Gastrocnemius medialis (tissue), 4 donors: ENCODE measurements around the gene NFRKB. TPM values are rescaled to one million over a fixed set of nuclear protein-coding genes. Genes with fewer than 3 reads are reported as not detected.
"Not testable (repeated sequence)": the region's sequence is repeated elsewhere in the genome, so short reads cannot be mapped to it uniquely, and the experiment has no call there.

ENCODE experiments used
- ATAC-seq, 2 donors: fragments of 150-250 bp; one replicate each; pipeline ENCODE4 v1.9.1; 2016
- DNase-seq, 2 donors: peaks; one replicate each; pipeline ENCODE4 v3.0.0-alpha.2; 2019
- H3K27ac ChIP-seq, 4 donors: fragments of 200-600 bp; sonication (generic); 1 replicate in 1 of 4; 2 replicates in 3 of 4; pipeline ENCODE4 v1.5.1; 2016 to 2018; ENCODE audit warnings: mild to moderate bottlenecking in 2 of 4, moderate library complexity in 1 of 4
- H3K27me3 ChIP-seq, 3 donors: fragments of 200-600 bp; sonication (generic) in 2 of 3; 1 replicate in 1 of 3; 2 replicates in 2 of 3; pipeline versions ENCODE4 v1.5.1 to v1.6.0; 2016 to 2019; ENCODE audit warnings: mild to moderate bottlenecking in 1 of 3, moderate library complexity in 1 of 3
- H3K36me3 ChIP-seq, 2 donors: fragments of 200-600 bp; sonication (generic) in 1 of 2; one replicate each; pipeline ENCODE4 v1.5.1; 2017 to 2018
- H3K4me1 ChIP-seq, 2 donors: fragments of 200-600 bp; sonication (generic) in 1 of 2; one replicate each; pipeline ENCODE4 v1.5.1; 2016 to 2017; ENCODE audit warnings: mild to moderate bottlenecking in 2 of 2
- H3K4me3 ChIP-seq, 4 donors: fragments of 200-600 bp; sonication (generic) in 3 of 4; 1 replicate in 1 of 4; 2 replicates in 3 of 4; pipeline ENCODE4 v1.5.1; 2016 to 2019; ENCODE audit warnings: mild to moderate bottlenecking in 2 of 4
- H3K9me3 ChIP-seq, 3 donors: fragments of 200-600 bp; sonication (generic) in 2 of 3; 1 replicate in 1 of 3; 2 replicates in 2 of 3; pipeline ENCODE4 v1.5.1; 2016 to 2019
- CTCF ChIP-seq, 5 experiments: fragments of 450-650 bp in 3 of 5; fragments of 200-600 bp in 2 of 5; sonication (generic) in 2 of 5; IDR thresholded peaks in 4 of 5; conservative IDR thresholded peaks in 1 of 5; 1 replicate in 4 of 5; 2 replicates in 1 of 5; pipeline ENCODE4 v1.5.1; 2016 to 2019; ENCODE audit warnings: antibody characterized with exemption in 5 of 5, mild to moderate bottlenecking in 3 of 5, moderate library complexity in 3 of 5
- POLR2A ChIP-seq, 2 donors: fragments of 450-650 bp; IDR thresholded peaks; one replicate each; pipeline ENCODE4 v1.6.1; 2017; ENCODE audit warnings: antibody characterized with exemption in 2 of 2, mild to moderate bottlenecking in 2 of 2, moderate library complexity in 2 of 2
- in situ Hi-C, 4 donors: fragments of 200-750 bp; cut with MboI; loops; one replicate each; pipeline versions ENCODE4 v1.15.0 to v1.8.0; 2017; ENCODE audit warnings: low sequenced_read_pairs in 4 of 4
- intact Hi-C: fragments of 100-400 bp; cut with DNase I; formaldehyde crosslinking; loops from one replicate; pipeline ENCODE4 v1.15.1; 2023; ENCODE audit warnings: low total_unique reads
- total RNA-seq, 4 donors: library from RNA; depleted of rRNA; stranded (reverse); fragments of >200 nt; gene quantifications; one replicate each; pipeline versions ENCODE4 v1.1.0 to v1.2.3, GENCODE V29; 2016

Gene NFRKB
- total RNA-seq, 4 donors from 2014 or later: 22.5 to 34.3 (median 23.4) TPM

GRCh38 chr11:129881570-129882170 is 13.7 kb downstream of the NFRKB start:
- no peaks in the 10 kb centered on the region for H3K27me3 ChIP-seq
- no peak overlapping the region for H3K4me3 ChIP-seq
- H3K36me3 ChIP-seq: peaks cover 3 to 99% of the 10 kb centered on the region in 2 donors
- H3K4me1 ChIP-seq: no peaks in the 10 kb centered on the region
- in situ Hi-C loops (loop anchor here (25.0 kb wide), 1 partner anchor 1031 kb away; the partner anchor contains the start of gene SNX19 (in 4 of the 4)), intact Hi-C loops (no loop called here)
- no peak for DNase-seq
- TF ChIP-seq POLR2A (IDR thresholded peaks at IDR 0.05): no peak
- TF ChIP-seq CTCF (IDR thresholded peaks at IDR 0.05 in 4 of 5, conservative IDR thresholded peaks at IDR 0.05 in 1 of 5): no peak
- H3K9me3 ChIP-seq: no peaks in the 10 kb centered on the region
- no peak overlapping the region for H3K27ac ChIP-seq
- no peak for ATAC-seq

GRCh38 chr11:129880311-129880710 is 15.1 kb downstream of the NFRKB start:
- Histone ChIP-seq H3K4me3 (no peak overlapping the region), H3K4me1 (no peaks in the 10 kb centered on the region), H3K36me3 (peaks cover 3 to 99% of the 10 kb centered on the region in 2 donors), H3K27ac (no peak overlapping the region), H3K9me3 (no peaks in the 10 kb centered on the region), H3K27me3 (no peaks in the 10 kb centered on the region)
- DNase-seq (no peak), ATAC-seq (no peak)
- in situ Hi-C loops (loop anchor here (25.0 kb wide), 1 partner anchor 1032 kb away; the partner anchor contains the start of gene SNX19 (in 4 of the 4)), intact Hi-C loops (no loop called here)
- TF ChIP-seq POLR2A (IDR thresholded peaks at IDR 0.05) (no peak), CTCF (IDR thresholded peaks at IDR 0.05 in 4 of 5, conservative IDR thresholded peaks at IDR 0.05 in 1 of 5) (no peak)

- H3K27ac ChIP-seq: no peak overlapping the region
- H3K27me3 ChIP-seq: no peaks in the 10 kb centered on the region
- DNase-seq: no peak
- no peak for ATAC-seq
- TF ChIP-seq POLR2A (IDR thresholded peaks at IDR 0.05): no peak
- TF ChIP-seq CTCF (IDR thresholded peaks at IDR 0.05 in 4 of 5, conservative IDR thresholded peaks at IDR 0.05 in 1 of 5): no peak
- no peak overlapping the region for H3K4me3 ChIP-seq
- H3K36me3 ChIP-seq: peaks cover 0 to 97% of the 10 kb centered on the region in 2 donors
- in situ Hi-C loops: no loop called here
- intact Hi-C loops: no loop called here
- H3K9me3 ChIP-seq: no peaks in the 10 kb centered on the region
- no peaks in the 10 kb centered on the region for H3K4me1 ChIP-seq
Observed at GRCh38 chr11:129871914-129872313, 23.5 kb downstream of the NFRKB start.

- intact Hi-C loops, in situ Hi-C loops, H3K27me3 ChIP-seq, H3K4me1 ChIP-seq, DNase-seq, ATAC-seq, H3K27ac ChIP-seq, H3K9me3 ChIP-seq, H3K4me3 ChIP-seq: not testable (repeated sequence)
- peaks cover 0 to 97% of the 10 kb centered on the region in 2 donors for H3K36me3 ChIP-seq
Observed at GRCh38 chr11:129868626-129869025, 26.8 kb downstream of the NFRKB start.

- no peak overlapping the region for H3K4me3 ChIP-seq
- ATAC-seq: no peak
- in situ Hi-C loops: no loop called here
- no peak for DNase-seq
- no peak overlapping the region for H3K27ac ChIP-seq
- no peaks in the 10 kb centered on the region for H3K4me1 ChIP-seq
- no peaks in the 10 kb centered on the region for H3K27me3 ChIP-seq
- no peaks in the 10 kb centered on the region for H3K9me3 ChIP-seq
- peaks cover 0 to 81% of the 10 kb centered on the region in 2 donors for H3K36me3 ChIP-seq
- intact Hi-C loops: no loop called here
- TF ChIP-seq CTCF (IDR thresholded peaks at IDR 0.05 in 4 of 5, conservative IDR thresholded peaks at IDR 0.05 in 1 of 5) (no peak), POLR2A (IDR thresholded peaks at IDR 0.05) (no peak)
Observed at GRCh38 chr11:129866311-129866710, 29.1 kb downstream of the NFRKB start.
